Testis (tissue), 3 donors: ENCODE measurements around the gene JAGN1. TPM values are rescaled to one million over a fixed set of nuclear protein-coding genes. Genes with fewer than 3 reads are reported as not detected.
"Not testable (repeated sequence)": the region's sequence is repeated elsewhere in the genome, so short reads cannot be mapped to it uniquely, and the experiment has no call there.

Experiments
- DNase-seq: peaks from one replicate; pipeline ENCODE4 v3.0.0-alpha.2; 2019
- H3K27ac ChIP-seq, 2 donors: fragments of 200-600 bp; sonication (generic); one replicate each; pipeline ENCODE4 v1.5.1; 2019
- H3K27me3 ChIP-seq: fragments of 200-600 bp; sonication (generic); one replicate; pipeline ENCODE4 v1.5.1; 2019
- H3K36me3 ChIP-seq: fragments of 200-600 bp; sonication (generic); one replicate; pipeline ENCODE4 v1.5.1; 2017; ENCODE audit warnings: low read depth; ENCODE audit errors: missing control alignments
- H3K4me1 ChIP-seq: fragments of 200-600 bp; sonication (generic); one replicate; pipeline ENCODE4 v1.5.1; 2019
- H3K4me3 ChIP-seq, 2 donors: fragments of 200-600 bp; sonication (generic); one replicate each; pipeline ENCODE4 v1.5.1; 2017 to 2019
- H3K9me3 ChIP-seq: fragments of 200-600 bp; sonication (generic); one replicate; pipeline ENCODE4 v1.5.1; 2017
- POLR2A ChIP-seq: fragments of 450-650 bp; IDR thresholded peaks from one replicate; pipeline ENCODE4 v1.6.1; 2017; ENCODE audit warnings: antibody characterized with exemption, mild to moderate bottlenecking, moderate library complexity
- WGBS, 2 donors: methylation state at CpG; one replicate each; pipeline ENCODE4 v1.1.5; 2018; 5-methylcytosine and 5-hydroxymethylcytosine counted together
- intact Hi-C: fragments of 100-400 bp; cut with DNase I; formaldehyde crosslinking; loops from one replicate; pipeline ENCODE4 v1.15.1; 2023; ENCODE audit warnings: low total_unique reads
- polyA plus RNA-seq: library from polyadenylated mRNA; stranded (reverse); fragments of 350-450 nt; fragmentation: Illumina TruSeq; extraction: RNeasy Lipid Tissue Mini Kit (QIAGEN cat#74804); gene quantifications from one replicate; pipeline ENCODE4 v1.2.3, GENCODE V29; 2014; ENCODE audit warnings: low read depth, low replicate concordance; ENCODE audit not compliant: insufficient read depth
- total RNA-seq, 2 donors: library from RNA; depleted of rRNA; stranded (reverse); fragments of >200 nt; gene quantifications; one replicate each; pipeline ENCODE4 v1.2.3, GENCODE V29; 2016
- TF ChIP-seq, protein P1 (sequence below), 3 experiments: fragments of 450-650 bp in 2 of 3; fragments of 200-600 bp in 1 of 3; sonication (generic) in 1 of 3; IDR thresholded peaks; one replicate each; pipeline ENCODE4 v1.5.1; 2016 to 2019; ENCODE audit warnings: antibody characterized with exemption in 3 of 3, mild to moderate bottlenecking in 2 of 3, moderate library complexity in 1 of 3

The JAGN1 gene
- total and polyA plus RNA-seq, 3 donors from 2014 or later: 33.3 to 39.8 (median 36.0) TPM

DNA sequence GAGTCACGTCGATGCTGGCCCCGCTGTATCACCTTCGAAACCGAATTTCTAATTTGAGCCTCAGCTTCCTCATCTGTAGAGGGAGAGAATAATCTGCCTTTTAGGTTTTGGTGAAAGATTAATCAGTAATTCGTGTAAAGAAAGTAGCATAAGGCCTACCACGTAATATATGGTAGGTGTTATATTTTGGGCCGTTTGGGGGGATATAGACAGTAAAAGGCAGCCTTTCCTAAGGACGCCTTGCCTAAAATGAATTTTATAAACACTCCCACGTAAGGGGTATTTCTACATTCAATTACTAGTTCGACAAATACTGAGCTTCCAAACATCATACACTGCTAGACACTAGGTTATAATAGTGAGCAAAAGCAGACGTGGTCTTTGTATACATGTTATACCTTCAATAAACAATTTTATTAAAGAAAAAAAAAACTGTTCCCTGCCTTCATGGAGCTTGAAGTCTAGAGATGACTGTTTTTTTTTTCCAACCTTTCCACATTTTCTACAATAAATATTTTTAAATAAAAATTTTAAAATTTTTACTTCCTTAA lies 737 bp downstream of the JAGN1 start:
- Histone ChIP-seq H3K27ac (peak overlapping the region; percentile 90 to 91), H3K4me3 (peak overlapping the region; percentile 70 to 92), H3K4me1 (peaks cover 16% of the 10 kb centered on the region), H3K9me3 (no peaks in the 10 kb centered on the region), H3K36me3 (no peaks in the 10 kb centered on the region), H3K27me3 (no peaks in the 10 kb centered on the region)
- DNase-seq: no peak
- no peak for TF ChIP-seq POLR2A
- TF ChIP-seq, protein P1, sequence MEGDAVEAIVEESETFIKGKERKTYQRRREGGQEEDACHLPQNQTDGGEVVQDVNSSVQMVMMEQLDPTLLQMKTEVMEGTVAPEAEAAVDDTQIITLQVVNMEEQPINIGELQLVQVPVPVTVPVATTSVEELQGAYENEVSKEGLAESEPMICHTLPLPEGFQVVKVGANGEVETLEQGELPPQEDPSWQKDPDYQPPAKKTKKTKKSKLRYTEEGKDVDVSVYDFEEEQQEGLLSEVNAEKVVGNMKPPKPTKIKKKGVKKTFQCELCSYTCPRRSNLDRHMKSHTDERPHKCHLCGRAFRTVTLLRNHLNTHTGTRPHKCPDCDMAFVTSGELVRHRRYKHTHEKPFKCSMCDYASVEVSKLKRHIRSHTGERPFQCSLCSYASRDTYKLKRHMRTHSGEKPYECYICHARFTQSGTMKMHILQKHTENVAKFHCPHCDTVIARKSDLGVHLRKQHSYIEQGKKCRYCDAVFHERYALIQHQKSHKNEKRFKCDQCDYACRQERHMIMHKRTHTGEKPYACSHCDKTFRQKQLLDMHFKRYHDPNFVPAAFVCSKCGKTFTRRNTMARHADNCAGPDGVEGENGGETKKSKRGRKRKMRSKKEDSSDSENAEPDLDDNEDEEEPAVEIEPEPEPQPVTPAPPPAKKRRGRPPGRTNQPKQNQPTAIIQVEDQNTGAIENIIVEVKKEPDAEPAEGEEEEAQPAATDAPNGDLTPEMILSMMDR (IDR thresholded peaks at IDR 0.05): no peak
- intact Hi-C loops: no loop called here
- 6 to 9% methylated on average over 8 to 12 of the region's 12 CpGs for WGBS, 2 donors

DNA sequence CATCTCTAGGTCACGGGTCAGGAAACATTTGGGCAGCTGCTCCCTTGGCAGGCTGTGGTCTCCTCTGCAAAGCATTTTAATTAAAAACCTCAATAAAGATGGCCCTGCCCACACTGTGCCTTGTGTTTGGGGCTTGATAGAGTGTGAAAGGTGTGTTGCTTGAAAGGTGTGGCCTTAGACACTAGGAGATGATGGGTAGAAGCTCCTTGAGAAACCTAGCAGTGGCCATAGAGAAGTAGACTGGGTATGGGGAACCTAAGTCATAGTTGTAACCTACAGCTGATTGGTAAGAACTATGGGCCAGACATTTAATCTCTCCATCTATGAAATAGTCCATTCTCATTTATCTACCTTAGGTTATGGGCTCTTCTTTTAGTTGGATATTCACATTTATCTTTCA lies 3.3 kb downstream of the JAGN1 start:
- no peak overlapping the region for H3K4me3 ChIP-seq
- no peaks in the 10 kb centered on the region for H3K27me3 ChIP-seq
- 63 to 90% methylated on average over 1 of the region's 1 CpG for WGBS, 2 donors
- no peaks in the 10 kb centered on the region for H3K9me3 ChIP-seq
- peaks cover 20% of the 10 kb centered on the region for H3K4me1 ChIP-seq
- DNase-seq: no peak
- H3K27ac ChIP-seq: no peak overlapping the region
- TF ChIP-seq, protein P1 (IDR thresholded peaks at IDR 0.05): no peak
- no peak for TF ChIP-seq POLR2A
- H3K36me3 ChIP-seq: no peaks in the 10 kb centered on the region
- intact Hi-C loops: no loop called here

DNA sequence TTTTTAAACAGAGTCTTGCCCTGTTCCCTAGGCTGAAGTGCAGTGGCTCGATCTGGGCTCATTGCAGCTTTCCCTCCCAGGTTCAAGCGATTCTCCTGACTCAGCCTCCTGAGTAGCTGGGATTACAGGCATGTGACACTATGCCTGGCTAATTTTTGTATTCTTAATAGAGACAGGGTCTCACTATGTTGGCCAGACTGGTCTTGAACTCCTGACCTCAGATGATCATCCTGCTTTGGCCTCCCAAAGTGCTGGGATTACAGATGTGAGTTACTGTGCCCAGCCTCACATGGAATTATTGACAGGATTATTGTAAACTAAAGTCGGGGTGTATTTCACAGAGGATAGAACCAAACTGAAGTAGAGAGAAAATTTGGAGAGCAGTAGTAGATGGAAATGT lies 5.3 kb downstream of the JAGN1 start:
- DNase-seq, H3K9me3 ChIP-seq, H3K4me1 ChIP-seq, intact Hi-C loops, H3K4me3 ChIP-seq, H3K36me3 ChIP-seq, H3K27me3 ChIP-seq, H3K27ac ChIP-seq: not testable (repeated sequence)
- 90 to 93% methylated on average over 3 of the region's 3 CpGs for WGBS, 2 donors

DNA sequence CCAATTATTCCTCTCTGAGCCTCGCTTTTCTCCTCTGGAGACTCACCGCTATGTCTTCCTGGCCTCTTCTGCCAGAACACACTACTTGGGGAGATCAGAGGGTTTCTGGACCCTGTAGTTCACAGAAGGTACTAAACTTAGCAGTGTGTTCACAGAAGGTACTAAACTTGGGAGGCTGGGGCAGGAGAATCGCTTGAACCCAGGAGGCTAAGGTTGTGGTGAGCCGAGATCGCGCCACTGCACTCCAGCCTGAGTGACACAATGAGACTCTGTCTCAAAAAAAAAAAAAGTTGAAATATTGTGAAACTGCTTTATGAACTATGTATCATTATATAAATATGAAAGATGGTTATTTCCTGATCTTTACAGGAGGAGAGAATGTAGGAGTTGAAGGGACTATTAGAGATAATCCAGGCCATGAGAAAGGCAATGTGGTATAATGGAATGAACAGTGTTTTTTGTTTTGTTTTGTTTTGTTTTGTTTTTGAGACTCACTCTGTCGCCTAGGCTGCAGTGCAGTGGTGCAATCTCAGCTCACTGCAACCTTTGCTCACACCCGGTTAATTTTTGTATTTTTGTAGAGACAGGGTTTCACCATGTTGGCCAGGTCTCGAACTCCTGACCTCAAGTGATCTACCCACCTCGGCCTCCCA lies 6.5 kb downstream of the JAGN1 start:
- DNase-seq, H3K27me3 ChIP-seq, H3K27ac ChIP-seq, intact Hi-C loops, H3K9me3 ChIP-seq, H3K36me3 ChIP-seq, H3K4me1 ChIP-seq, H3K4me3 ChIP-seq: not testable (repeated sequence)
- WGBS, 2 donors: 95 to 96% methylated on average over 10 of the region's 10 CpGs

DNA sequence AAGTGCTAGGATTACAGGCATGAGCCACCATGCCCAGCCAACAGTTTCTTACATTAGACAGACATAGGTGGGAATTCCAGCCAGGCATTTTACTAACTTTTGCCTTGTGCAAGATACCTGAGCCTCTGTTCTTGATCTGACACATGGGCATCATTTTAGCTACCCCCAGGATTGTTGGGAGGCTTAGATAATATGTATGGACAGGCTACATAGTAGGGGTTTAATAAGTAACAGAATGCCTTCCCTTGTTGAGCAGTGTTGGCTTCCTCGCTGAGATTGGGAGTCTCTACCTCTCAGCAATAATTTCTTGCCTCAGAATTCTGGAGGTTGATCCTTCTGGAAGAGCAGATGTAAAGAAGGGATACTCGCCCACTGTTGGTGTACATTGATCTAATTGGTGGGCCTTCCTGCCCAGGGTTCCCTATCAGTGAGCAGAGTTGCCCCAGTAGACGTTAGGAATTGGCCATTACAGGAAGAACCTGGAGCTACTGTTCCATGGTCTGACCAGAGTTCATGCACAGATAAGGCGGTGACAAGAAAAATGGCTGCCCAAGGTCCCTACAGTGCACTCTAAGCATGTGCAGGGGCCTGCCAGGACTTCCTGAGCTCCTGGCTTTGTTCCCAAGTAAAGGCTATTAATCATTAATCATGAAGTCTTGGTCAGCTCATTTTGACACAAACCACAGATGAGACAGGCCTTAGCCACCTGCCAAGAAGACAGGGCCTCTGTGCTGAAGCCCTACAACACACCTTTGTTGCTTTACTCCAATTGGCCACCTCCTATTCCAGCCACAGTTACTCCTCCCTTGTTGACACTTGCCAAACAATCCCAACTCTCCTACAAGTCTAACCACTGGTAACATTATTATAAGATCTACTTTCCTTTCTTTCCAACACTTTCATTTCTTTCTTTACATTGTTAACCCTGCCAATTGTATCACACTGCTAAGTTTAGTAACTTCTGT lies 7.3 kb downstream of the JAGN1 start:
- Histone ChIP-seq H3K9me3 (no peaks in the 10 kb centered on the region), H3K36me3 (no peaks in the 10 kb centered on the region), H3K27ac (no peak overlapping the region), H3K4me3 (no peak overlapping the region), H3K27me3 (no peaks in the 10 kb centered on the region), H3K4me1 (peaks cover 4% of the 10 kb centered on the region)
- intact Hi-C loops: no loop called here
- WGBS, 2 donors: 73 to 81% methylated on average over 4 of the region's 4 CpGs
- DNase-seq: no peak
- TF ChIP-seq POLR2A: no peak
- TF ChIP-seq, protein P1 (IDR thresholded peaks at IDR 0.05): no peak
